ENCODE results near the gene PHLDA1. TPM values are rescaled to one million over a fixed set of nuclear protein-coding genes. Genes with fewer than 3 reads are reported as not detected.

PHLDA1 gene
- total RNA-seq, 1 donor from 2014 or later, result 40.3 TPM

DNA sequence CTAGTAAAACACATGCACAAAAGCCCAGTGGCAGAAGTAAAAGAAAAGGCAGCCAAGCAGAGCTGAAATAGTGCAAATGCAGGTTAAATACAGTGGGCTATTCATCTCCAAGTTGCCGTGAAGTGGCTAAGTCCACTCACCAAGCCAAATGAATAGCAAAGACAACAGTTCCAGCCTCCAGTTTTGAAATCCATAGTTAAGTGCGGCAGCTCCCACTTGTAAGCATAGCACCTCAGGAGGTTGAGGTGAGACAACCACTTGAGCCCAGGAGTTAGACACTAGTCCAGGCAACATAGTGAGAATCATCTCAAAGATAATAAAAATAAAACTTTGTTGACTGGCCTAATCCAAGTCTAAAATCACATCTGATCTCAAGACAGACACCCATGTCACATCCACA is 9.8 kb upstream of the PHLDA1 start:
- DNase-seq (ENCODE audit: extremely low spot score in 2 of 2), result no peak

DNA sequence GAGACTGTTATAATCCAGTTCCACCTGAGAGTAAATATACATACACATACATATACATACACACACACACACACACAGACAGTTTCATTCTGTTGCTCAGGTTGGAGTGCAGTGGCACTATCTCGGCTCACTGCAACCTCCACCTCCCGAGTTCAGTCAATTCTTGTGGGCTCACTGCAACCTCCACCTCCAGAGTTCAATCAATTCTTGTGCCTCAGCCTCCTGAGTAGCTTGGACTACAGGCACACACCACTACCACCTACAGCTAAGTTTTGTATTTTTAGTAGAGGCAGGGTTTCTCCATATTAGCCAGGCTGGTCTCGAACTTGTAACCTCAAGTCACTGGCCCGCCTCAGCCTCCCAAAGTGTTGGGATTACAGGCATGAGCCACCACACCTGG is 8.9 kb upstream of the PHLDA1 start:
- no peak for TF ChIP-seq CTCF (IDR thresholded peaks at IDR 0.05)
- no peak for TF ChIP-seq POLR2A (IDR thresholded peaks at IDR 0.05)
- TF ChIP-seq POLR2AphosphoS5 (IDR thresholded peaks at IDR 0.05; ENCODE audit: insufficient read depth in 1 of 2, low read depth in 1 of 2), result no peak
- H3K27me3 ChIP-seq, result no peaks in the 10 kb centered on the region

More for the DNA sequence above, 9.8 kb upstream of the PHLDA1 start:
- Histone ChIP-seq H3K36me3 (no peaks in the 10 kb centered on the region), H3K4me3 (no peak overlapping the region), H3K27ac (no peak overlapping the region), H3K4me1 (no peaks in the 10 kb centered on the region), H3K9me3 (no peaks in the 10 kb centered on the region), H3K27me3 (no peaks in the 10 kb centered on the region)
- intact Hi-C loops (cut with DNase I), result no loop called here
- TF ChIP-seq POLR2AphosphoS5 (IDR thresholded peaks at IDR 0.05; ENCODE audit: insufficient read depth in 1 of 2, low read depth in 1 of 2) (no peak), CTCF (IDR thresholded peaks at IDR 0.05) (no peak)

DNA sequence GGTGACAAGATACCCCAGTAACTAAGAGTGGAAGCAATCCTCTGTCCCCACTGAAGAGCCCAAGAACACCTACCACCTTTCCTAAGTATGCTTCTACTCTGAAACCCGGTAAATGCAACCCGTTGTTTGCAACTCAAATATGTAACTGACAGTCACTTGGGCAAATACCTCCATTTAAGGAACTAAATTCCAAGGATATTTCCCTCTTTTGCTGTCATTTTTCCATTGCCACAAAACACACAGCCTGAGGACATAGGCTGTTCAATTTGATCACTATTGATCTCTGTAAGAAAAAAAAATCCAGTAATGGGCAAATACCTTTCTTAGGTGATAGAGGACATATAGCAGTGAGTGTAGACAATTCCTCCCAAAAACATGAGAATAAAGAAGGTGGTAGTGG is 6.6 kb upstream of the PHLDA1 start:
- intact Hi-C loops (cut with DNase I), result loop anchor here (5.0 kb wide), 1 partner anchor 511 kb away; no protein-coding TSS in a partner anchor
- TF ChIP-seq CTCF (IDR thresholded peaks at IDR 0.05) (no peak), POLR2AphosphoS5 (IDR thresholded peaks at IDR 0.05; ENCODE audit: insufficient read depth in 1 of 2, low read depth in 1 of 2) (no peak), POLR2A (IDR thresholded peaks at IDR 0.05) (no peak)

More for the DNA sequence above, 8.9 kb upstream of the PHLDA1 start:
- H3K27ac ChIP-seq, result no peak overlapping the region
- DNase-seq (ENCODE audit: extremely low spot score in 2 of 2), result no peak
- no peak overlapping the region for H3K4me3 ChIP-seq
- no peaks in the 10 kb centered on the region for H3K9me3 ChIP-seq
- H3K4me1 ChIP-seq, result no peaks in the 10 kb centered on the region
- intact Hi-C loops (cut with DNase I), result no loop called here
- H3K36me3 ChIP-seq, result no peaks in the 10 kb centered on the region

DNA sequence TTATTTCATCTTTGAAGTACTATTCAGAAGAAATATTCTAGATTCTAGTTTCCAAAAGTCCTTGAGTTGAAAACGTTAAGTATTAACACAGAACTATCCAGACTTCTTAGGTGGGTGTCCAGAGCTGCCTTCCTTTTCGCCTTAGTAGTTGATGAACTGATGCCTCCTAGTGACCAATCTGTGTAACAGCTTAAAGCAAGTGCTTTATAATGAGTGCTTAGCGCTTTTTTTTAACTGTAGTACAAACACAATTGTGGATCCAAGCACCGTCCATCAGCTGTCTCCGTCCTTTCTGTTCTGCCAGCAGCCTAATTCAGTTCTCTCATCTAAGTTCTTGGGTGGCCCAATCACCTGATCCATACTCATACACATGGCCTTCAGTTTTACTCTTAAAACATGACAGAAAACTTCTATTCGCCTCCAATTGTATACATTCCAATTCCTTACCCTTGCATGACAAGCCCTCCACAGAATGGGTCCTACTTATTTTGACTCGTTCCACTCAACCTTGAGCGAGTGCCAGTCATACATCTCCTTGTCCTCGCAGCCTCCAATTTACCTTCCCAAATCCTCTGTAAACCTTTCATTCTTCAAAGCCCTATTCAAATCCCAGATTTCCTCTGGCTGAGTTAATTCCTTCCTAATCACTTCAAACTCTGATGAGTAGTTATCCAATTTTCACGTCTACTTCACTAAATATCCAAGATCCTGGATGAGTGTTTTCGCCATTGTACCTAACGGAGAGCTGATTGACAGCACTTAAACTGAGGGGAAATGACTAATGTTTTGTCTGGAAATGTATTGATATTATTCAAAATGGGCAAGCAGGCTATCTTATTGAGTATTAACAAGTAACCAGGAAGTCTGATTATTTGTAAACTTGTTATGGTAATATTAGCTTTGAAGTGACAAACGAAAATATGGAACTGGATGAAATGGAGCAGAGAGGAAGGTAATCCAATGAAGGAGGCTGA is 5.8 kb upstream of the PHLDA1 start:
- intact Hi-C loops (cut with DNase I), result loop anchor here (5.0 kb wide), 1 partner anchor 510 kb away; no protein-coding TSS in a partner anchor
- H3K36me3 ChIP-seq, result no peaks in the 10 kb centered on the region
- TF ChIP-seq CTCF (IDR thresholded peaks at IDR 0.05) (peak; percentile 63 to 82 (median 74)), POLR2AphosphoS5 (IDR thresholded peaks at IDR 0.05; ENCODE audit: insufficient read depth in 1 of 2, low read depth in 1 of 2) (peak in 1 of 2 donors; percentile 19), POLR2A (IDR thresholded peaks at IDR 0.05) (no peak)

More for the DNA sequence above, 6.6 kb upstream of the PHLDA1 start:
- no peak overlapping the region for H3K4me3 ChIP-seq
- H3K9me3 ChIP-seq, result no peaks in the 10 kb centered on the region
- H3K4me1 ChIP-seq, result no peaks in the 10 kb centered on the region
- H3K27ac ChIP-seq, result no peak overlapping the region
- H3K27me3 ChIP-seq, result no peaks in the 10 kb centered on the region
- H3K36me3 ChIP-seq, result no peaks in the 10 kb centered on the region
- DNase-seq (ENCODE audit: extremely low spot score in 2 of 2), result no peak

GRCh38 chr12:76035045-76035444 is 3.5 kb upstream of the PHLDA1 start:
- Histone ChIP-seq H3K4me3 (no peak overlapping the region), H3K4me1 (peaks cover 8% of the 10 kb centered on the region), H3K36me3 (no peaks in the 10 kb centered on the region), H3K27ac (no peak overlapping the region), H3K9me3 (no peaks in the 10 kb centered on the region), H3K27me3 (no peaks in the 10 kb centered on the region)
- intact Hi-C loops (cut with DNase I), result loop anchor here (5.0 kb wide), 1 partner anchor 508 kb away; no protein-coding TSS in a partner anchor
- TF ChIP-seq CTCF (IDR thresholded peaks at IDR 0.05) (no peak), POLR2AphosphoS5 (IDR thresholded peaks at IDR 0.05; ENCODE audit: insufficient read depth in 1 of 2, low read depth in 1 of 2) (no peak), POLR2A (IDR thresholded peaks at IDR 0.05) (no peak)
- no peak for DNase-seq (ENCODE audit: extremely low spot score in 2 of 2)

More for the DNA sequence above, 5.8 kb upstream of the PHLDA1 start:
- peaks cover 6% of the 10 kb centered on the region for H3K4me1 ChIP-seq
- no peak overlapping the region for H3K4me3 ChIP-seq
- no peaks in the 10 kb centered on the region for H3K27me3 ChIP-seq
- no peak for DNase-seq (ENCODE audit: extremely low spot score in 2 of 2)
- H3K9me3 ChIP-seq, result no peaks in the 10 kb centered on the region
- no peak overlapping the region for H3K27ac ChIP-seq

Data from vagina (tissue), 2 donors.